ENCODE measurements around the gene FBXL17. TPM values are rescaled to one million over a fixed set of nuclear protein-coding genes. Genes with fewer than 3 reads are reported as not detected.

FBXL17 gene
- total RNA-seq, 4 donors from 2014 or later, result 11.5 to 28.6 (median 19.9) TPM

- H3K27me3 ChIP-seq, result no peaks in the 10 kb centered on the region
- no peaks in the 10 kb centered on the region for H3K36me3 ChIP-seq
- no peak overlapping the region for H3K4me3 ChIP-seq
- no peak for DNase-seq
- intact Hi-C loops (cut with DNase I; ENCODE audit: low total_unique reads), result no loop called here
- no peak overlapping the region for H3K27ac ChIP-seq
- H3K4me1 ChIP-seq, result no peaks in the 10 kb centered on the region
- TF ChIP-seq POLR2A (IDR thresholded peaks at IDR 0.05) (no peak), CTCF (IDR thresholded peaks at IDR 0.05) (no peak)
- H3K9me3 ChIP-seq, result no peaks in the 10 kb centered on the region
Observed at GRCh38 chr5:107826311-107827000, 555.4 kb downstream of the FBXL17 start.

- Histone ChIP-seq H3K27ac (no peak overlapping the region), H3K27me3 (no peaks in the 10 kb centered on the region), H3K4me1 (no peaks in the 10 kb centered on the region), H3K9me3 (no peaks in the 10 kb centered on the region), H3K4me3 (no peak overlapping the region), H3K36me3 (no peaks in the 10 kb centered on the region)
- intact Hi-C loops (cut with DNase I; ENCODE audit: low total_unique reads), result no loop called here
- TF ChIP-seq CTCF (IDR thresholded peaks at IDR 0.05) (no peak), POLR2A (IDR thresholded peaks at IDR 0.05) (no peak)
- DNase-seq, result no peak
Observed at GRCh38 chr5:107824821-107825220, 557.1 kb downstream of the FBXL17 start.

GRCh38 chr5:107821288-107821687 is 560.6 kb downstream of the FBXL17 start:
- Histone ChIP-seq H3K27me3 (no peaks in the 10 kb centered on the region), H3K4me3 (no peak overlapping the region), H3K36me3 (no peaks in the 10 kb centered on the region), H3K9me3 (no peaks in the 10 kb centered on the region), H3K4me1 (no peaks in the 10 kb centered on the region), H3K27ac (no peak overlapping the region)
- intact Hi-C loops (cut with DNase I; ENCODE audit: low total_unique reads), result no loop called here
- DNase-seq, result no peak
- no peak for TF ChIP-seq CTCF (IDR thresholded peaks at IDR 0.05)
- no peak for TF ChIP-seq POLR2A (IDR thresholded peaks at IDR 0.05)

GRCh38 chr5:107820429-107820828 is 561.5 kb downstream of the FBXL17 start:
- H3K4me1 ChIP-seq, result no peaks in the 10 kb centered on the region
- no peak overlapping the region for H3K27ac ChIP-seq
- no peak overlapping the region for H3K4me3 ChIP-seq
- DNase-seq, result no peak
- H3K9me3 ChIP-seq, result no peaks in the 10 kb centered on the region
- H3K27me3 ChIP-seq, result no peaks in the 10 kb centered on the region
- intact Hi-C loops (cut with DNase I; ENCODE audit: low total_unique reads), result no loop called here
- no peak for TF ChIP-seq POLR2A (IDR thresholded peaks at IDR 0.05)
- no peak for TF ChIP-seq CTCF (IDR thresholded peaks at IDR 0.05)
- no peaks in the 10 kb centered on the region for H3K36me3 ChIP-seq

- TF ChIP-seq CTCF (IDR thresholded peaks at IDR 0.05) (no peak), POLR2A (IDR thresholded peaks at IDR 0.05) (no peak)
Observed at GRCh38 chr5:107817951-107818350, 563.9 kb downstream of the FBXL17 start.

More at GRCh38 chr5:107817951-107818350, 563.9 kb downstream of the FBXL17 start:
- no peaks in the 10 kb centered on the region for H3K4me1 ChIP-seq
- intact Hi-C loops (cut with DNase I; ENCODE audit: low total_unique reads), result no loop called here
- no peak overlapping the region for H3K27ac ChIP-seq
- H3K9me3 ChIP-seq, result no peaks in the 10 kb centered on the region
- no peak overlapping the region for H3K4me3 ChIP-seq
- no peak for DNase-seq
- no peaks in the 10 kb centered on the region for H3K36me3 ChIP-seq
- H3K27me3 ChIP-seq, result no peaks in the 10 kb centered on the region
